HEK293 (cell line): Measurements from ENCODE around the gene CCDC40.

Experiments
- KLF1 ChIP-seq: fragments of 450-650 bp; formaldehyde crosslinking; IDR thresholded peaks from 2 replicates; pipeline ENCODE4 v1.5.1; 2016; ENCODE audit warnings: missing biosample characterization, missing genetic modification characterization
- KLF9 ChIP-seq: fragments of 450-650 bp; formaldehyde crosslinking; IDR thresholded peaks from 2 replicates; pipeline ENCODE4 v1.5.1; 2016; ENCODE audit warnings: missing biosample characterization, missing genetic modification characterization, low read depth
- ZNF174 ChIP-seq: fragments of 450-650 bp; formaldehyde crosslinking; IDR thresholded peaks from 2 replicates; pipeline ENCODE4 v1.5.0; 2017; ENCODE audit warnings: missing biosample characterization, mild to moderate bottlenecking, missing genetic modification characterization
- ZNF274 ChIP-seq, 2 experiments: fragments of 200-500 bp in 1 of 2; fragments of 450-650 bp in 1 of 2; sonication (Bioruptor generic) in 1 of 2; formaldehyde crosslinking in 1 of 2; IDR thresholded peaks; 2 replicates each; pipeline versions ENCODE4 v1.5.1 to v1.6.1; 2014 to 2016; ENCODE audit warnings: borderline replicate concordance in 1 of 2, inconsistent platforms in 1 of 2, low read length in 1 of 2, missing biosample characterization in 1 of 2, missing genetic modification characterization in 1 of 2
- TF ChIP-seq, protein P1 (sequence below): fragments of 450-650 bp; formaldehyde crosslinking; IDR thresholded peaks from 2 replicates; pipeline ENCODE4 v1.5.1; 2016; ENCODE audit warnings: missing biosample characterization, missing genetic modification characterization, low read depth

DNA sequence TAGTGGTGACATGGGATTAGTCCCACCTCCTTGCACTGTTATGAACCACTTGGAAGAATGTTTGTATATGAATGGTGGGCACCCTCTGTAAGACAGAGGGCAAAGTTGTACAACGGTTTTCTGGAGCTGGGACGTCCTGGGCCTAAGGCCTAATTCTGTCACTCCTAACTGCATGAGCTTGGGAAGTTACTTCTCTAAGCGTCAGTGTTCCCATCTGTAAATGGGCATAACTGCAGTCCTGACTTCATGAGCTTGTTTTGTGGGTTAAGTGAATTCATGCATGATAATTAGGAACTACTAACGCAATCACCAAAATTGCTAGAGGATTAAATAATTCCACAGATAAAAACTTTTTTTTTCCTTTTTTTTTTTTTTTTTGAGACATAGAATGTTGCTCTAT lies 2.6 kb upstream of the CCDC40 start:
- TF ChIP-seq, protein P1, sequence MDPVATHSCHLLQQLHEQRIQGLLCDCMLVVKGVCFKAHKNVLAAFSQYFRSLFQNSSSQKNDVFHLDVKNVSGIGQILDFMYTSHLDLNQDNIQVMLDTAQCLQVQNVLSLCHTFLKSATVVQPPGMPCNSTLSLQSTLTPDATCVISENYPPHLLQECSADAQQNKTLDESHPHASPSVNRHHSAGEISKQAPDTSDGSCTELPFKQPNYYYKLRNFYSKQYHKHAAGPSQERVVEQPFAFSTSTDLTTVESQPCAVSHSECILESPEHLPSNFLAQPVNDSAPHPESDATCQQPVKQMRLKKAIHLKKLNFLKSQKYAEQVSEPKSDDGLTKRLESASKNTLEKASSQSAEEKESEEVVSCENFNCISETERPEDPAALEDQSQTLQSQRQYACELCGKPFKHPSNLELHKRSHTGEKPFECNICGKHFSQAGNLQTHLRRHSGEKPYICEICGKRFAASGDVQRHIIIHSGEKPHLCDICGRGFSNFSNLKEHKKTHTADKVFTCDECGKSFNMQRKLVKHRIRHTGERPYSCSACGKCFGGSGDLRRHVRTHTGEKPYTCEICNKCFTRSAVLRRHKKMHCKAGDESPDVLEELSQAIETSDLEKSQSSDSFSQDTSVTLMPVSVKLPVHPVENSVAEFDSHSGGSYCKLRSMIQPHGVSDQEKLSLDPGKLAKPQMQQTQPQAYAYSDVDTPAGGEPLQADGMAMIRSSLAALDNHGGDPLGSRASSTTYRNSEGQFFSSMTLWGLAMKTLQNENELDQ (tag by site-specific recombination) = no peak
- TF ChIP-seq ZNF174 (tag by site-specific recombination) = no peak
- no peak for TF ChIP-seq ZNF274 (IDR thresholded peaks at IDR 0.05; ENCODE audit: low read length)
- TF ChIP-seq ZNF274 (tag by site-specific recombination; IDR thresholded peaks at IDR 0.05; ENCODE audit: borderline replicate concordance) = no peak
- no peak for TF ChIP-seq KLF1
- no peak for TF ChIP-seq KLF9 (tag by site-specific recombination)
